GM12878 (cell line): Measurements from ENCODE around the gene PRSS12. TPM values are rescaled to one million over a fixed set of nuclear protein-coding genes. Genes with fewer than 3 reads are reported as not detected.

Source experiments
- BRCA1 ChIP-seq: IDR thresholded peaks from 2 replicates; pipeline ENCODE4 v1.6.1; 2011; ENCODE audit warnings: low read depth, low read length, improper control_type of control experiment
- CBX3 ChIP-seq: fragments of 200-600 bp; sonication (generic); IDR thresholded peaks from 2 replicates; pipeline ENCODE4 v1.6.1; 2016; ENCODE audit warnings: low read depth, borderline replicate concordance
- CEBPZ ChIP-seq: fragments of 150-350 bp; IDR thresholded peaks from 2 replicates; pipeline ENCODE4 v1.6.1; 2016; ENCODE audit warnings: low read depth, low read length
- CHD4 ChIP-seq: fragments of 200-600 bp; sonication (generic); IDR thresholded peaks from 2 replicates; pipeline ENCODE4 v1.6.1; 2016; ENCODE audit warnings: mild to moderate bottlenecking
- E2F4 ChIP-seq: IDR thresholded peaks from 2 replicates; pipeline ENCODE4 v1.6.1; 2012; ENCODE audit warnings: low read depth, low read length, improper control_type of control experiment
- EP300 ChIP-seq, 2 experiments: fragments of 150-350 bp in 1 of 2; IDR thresholded peaks; 2 replicates each; pipeline ENCODE4 v1.6.1; 2011 to 2012; ENCODE audit warnings: low read depth in 2 of 2, low read length in 2 of 2, borderline replicate concordance in 1 of 2, improper control_type of control experiment in 1 of 2, inconsistent platforms in 1 of 2; ENCODE audit not compliant: control insufficient read depth in 1 of 2
- GABPA ChIP-seq: IDR thresholded peaks from 2 replicates; pipeline ENCODE4 v1.6.1; 2014; ENCODE audit warnings: antibody characterized with exemption, low read depth, mild to moderate bottlenecking, inconsistent platforms
- IRF3 ChIP-seq: fragments of 450-650 bp; IDR thresholded peaks from 2 replicates; pipeline ENCODE4 v1.6.1; 2014; ENCODE audit warnings: mild to moderate bottlenecking
- JUNB ChIP-seq: IDR thresholded peaks from 2 replicates; pipeline ENCODE4 v1.6.1; 2016; ENCODE audit warnings: antibody characterized with exemption, mild to moderate bottlenecking
- MTA2 ChIP-seq: fragments of 450-650 bp; IDR thresholded peaks from 2 replicates; pipeline ENCODE4 v1.6.1; 2016; ENCODE audit warnings: low read depth, mild to moderate bottlenecking, moderate library complexity
- NFYA ChIP-seq: IDR thresholded peaks from 2 replicates; pipeline ENCODE4 v1.6.1; 2011; ENCODE audit warnings: low read depth, mild to moderate bottlenecking, low read length, improper control_type of control experiment, borderline replicate concordance
- NFYB ChIP-seq: IDR thresholded peaks from 2 replicates; pipeline ENCODE4 v1.6.1; 2011; ENCODE audit warnings: low read depth, mild to moderate bottlenecking, low read length, improper control_type of control experiment, moderate library complexity; ENCODE audit not compliant: insufficient read depth
- RAD51 ChIP-seq: fragments of 450-650 bp; IDR thresholded peaks from 2 replicates; pipeline ENCODE4 v1.6.1; 2016; ENCODE audit warnings: moderate library complexity, mild to moderate bottlenecking, inconsistent platforms
- RELB ChIP-seq: fragments of 450-650 bp; IDR thresholded peaks from 2 replicates; pipeline ENCODE4 v1.6.1; 2017; ENCODE audit warnings: low read depth, mild to moderate bottlenecking, moderate library complexity
- REST ChIP-seq: IDR thresholded peaks from 2 replicates; pipeline ENCODE4 v1.6.1; 2012; ENCODE audit warnings: mild to moderate bottlenecking, low read depth, low read length
- RUNX3 ChIP-seq: IDR thresholded peaks from 2 replicates; pipeline ENCODE4 v1.6.1; 2012; ENCODE audit warnings: low read length, inconsistent platforms
- SP1 ChIP-seq: IDR thresholded peaks from one replicate; pipeline ENCODE4 v1.6.1; 2011; ENCODE audit warnings: low read depth, low read length
- USF1 ChIP-seq: IDR thresholded peaks from 2 replicates; pipeline ENCODE4 v1.6.1; 2011; ENCODE audit warnings: borderline replicate concordance, low read depth, mild to moderate bottlenecking, moderate library complexity, mixed read lengths, low read length; ENCODE audit not compliant: insufficient read depth; ENCODE audit errors: extremely low read length
- YY1 ChIP-seq: IDR thresholded peaks from 2 replicates; pipeline ENCODE4 v1.6.1; 2011; ENCODE audit warnings: low read depth, mild to moderate bottlenecking, low read length
- polyA plus RNA-seq, 11 experiments: library from polyadenylated mRNA; depleted of rRNA in 4 of 11; unstranded in 6 of 11; stranded (reverse) in 5 of 11; fragments of >200 nt; fragmentation: Nextera tagmentation in 4 of 11; fragmentation: Illumina TruSeq in 1 of 11; extraction: Ambion mirVana in 4 of 11; extraction: Trizol in 1 of 11; gene quantifications; 1 replicate in 1 of 11; 2 replicates in 10 of 11; pipeline versions ENCODE4 v1.2.1 to v1.2.3, GENCODE V29; 2011 to 2016; ENCODE audit warnings: inconsistent platforms in 2 of 11, missing spikeins in 2 of 11, low read depth in 1 of 11
- total RNA-seq, 4 experiments: library from RNA; depleted of rRNA in 3 of 4; stranded (reverse); fragments of >200 nt in 3 of 4; fragmentation: Illumina TruSeq in 1 of 4; extraction: Trizol in 1 of 4; gene quantifications; 2 replicates each; pipeline versions ENCODE4 v1.2.1 to v1.2.3, GENCODE V29; 2013 to 2021

PRSS12 gene
- total and polyA plus RNA-seq, 10 of the 15 experiments (the other 5 are each of a cell fraction or from before 2014, with no cell fraction given): 0.04 to 0.34 (median 0.11) TPM; not detected in 2

GRCh38 chr4:118284169-118284568 lies 68.6 kb downstream of the PRSS12 start (continued):
- no peak for TF ChIP-seq REST
- no peak for TF ChIP-seq RELB
- no peak for TF ChIP-seq NFYA
- TF ChIP-seq RAD51: peak; percentile 90
- TF ChIP-seq EP300 (IDR thresholded peaks at IDR 0.05; ENCODE audit: borderline replicate concordance in 1 of 2, control insufficient read depth in 1 of 2, low read depth in 2 of 2, low read length in 2 of 2): no peak
- no peak for TF ChIP-seq CHD4
- no peak for TF ChIP-seq CBX3
- no peak for TF ChIP-seq NFYB
- no peak for TF ChIP-seq E2F4
- TF ChIP-seq CEBPZ: no peak
- TF ChIP-seq YY1: peak; percentile 83
- no peak for TF ChIP-seq GABPA
- TF ChIP-seq SP1: no peak
- no peak for TF ChIP-seq BRCA1
- TF ChIP-seq MTA2: no peak
- no peak for TF ChIP-seq JUNB
- peak; percentile 65 for TF ChIP-seq USF1
- TF ChIP-seq RUNX3: no peak
- TF ChIP-seq IRF3: no peak
